Mesendoderm (in vitro differentiated cells): ENCODE data around the gene ADSL.

ENCODE experiments used
- DNase-seq: peaks from one replicate; pipeline ENCODE4 v3.0.0; 2013
- H2AK5ac ChIP-seq: 2 replicates; pipeline ENCODE4 v1.6.1; 2013; ENCODE audit warnings: low read length, inconsistent platforms
- H2BK120ac ChIP-seq: 2 replicates; pipeline ENCODE4 v1.6.1; 2013; ENCODE audit warnings: low read depth, mild to moderate bottlenecking, low read length, moderate library complexity, mixed read lengths
- H2BK15ac ChIP-seq: replicated peaks from 2 replicates; pipeline ENCODE4 v1.6.1; 2013; ENCODE audit warnings: low read depth, mild to moderate bottlenecking, moderate library complexity
- H2BK5ac ChIP-seq: 2 replicates; pipeline ENCODE4 v1.6.1; 2013; ENCODE audit warnings: low read length, inconsistent platforms
- H3K18ac ChIP-seq: 2 replicates; pipeline ENCODE4 v1.6.1; 2013; ENCODE audit warnings: mild to moderate bottlenecking, low read length, mixed read lengths
- H3K23ac ChIP-seq: one replicate; pipeline ENCODE4 v1.6.1; 2013; ENCODE audit warnings: low read length
- H3K27ac ChIP-seq: 2 replicates; pipeline ENCODE4 v1.5.1; 2013; ENCODE audit warnings: low read depth, mild to moderate bottlenecking, inconsistent platforms, low read length, moderate library complexity
- H3K27me3 ChIP-seq: 2 replicates; pipeline ENCODE4 v1.6.1; 2013; ENCODE audit warnings: low read length, control low read depth, mild to moderate bottlenecking, inconsistent platforms; ENCODE audit not compliant: insufficient read depth, poor library complexity
- H3K36me3 ChIP-seq: 2 replicates; pipeline ENCODE4 v1.6.1; 2013; ENCODE audit warnings: low read length, inconsistent platforms; ENCODE audit not compliant: control insufficient read depth, insufficient read depth
- H3K4ac ChIP-seq: one replicate; pipeline ENCODE4 v1.6.1; 2013; ENCODE audit warnings: low read depth, mild to moderate bottlenecking, low read length, moderate library complexity
- H3K4me1 ChIP-seq: 2 replicates; pipeline ENCODE4 v1.6.1; 2013; ENCODE audit warnings: low read depth, low read length, inconsistent platforms; ENCODE audit not compliant: control insufficient read depth
- H3K4me2 ChIP-seq: 2 replicates; pipeline ENCODE4 v1.6.1; 2013; ENCODE audit warnings: low read length
- H3K4me3 ChIP-seq: 2 replicates; pipeline ENCODE4 v1.5.1; 2013; ENCODE audit warnings: mild to moderate bottlenecking, low read length
- H3K56ac ChIP-seq: one replicate; pipeline ENCODE4 v1.6.1; 2013; ENCODE audit warnings: low read length
- H3K79me1 ChIP-seq: 2 replicates; pipeline ENCODE4 v1.6.1; 2013; ENCODE audit warnings: low read length, inconsistent platforms
- H3K79me2 ChIP-seq: 2 replicates; pipeline ENCODE4 v1.6.1; 2013; ENCODE audit warnings: mild to moderate bottlenecking, low read length; ENCODE audit not compliant: control insufficient read depth, insufficient read depth
- H3K9ac ChIP-seq: 2 replicates; pipeline ENCODE4 v1.6.1; 2013; ENCODE audit warnings: low read length, inconsistent platforms
- H4K5ac ChIP-seq: one replicate; pipeline ENCODE4 v1.6.1; 2013; ENCODE audit warnings: low read length
- H4K8ac ChIP-seq: one replicate; pipeline ENCODE4 v1.6.1; 2013; ENCODE audit warnings: low read depth, mild to moderate bottlenecking, control low read depth, low read length, moderate library complexity
- whole genome bisulfite sequencing: extraction: QIAGEN DNeasy Blood & Tissue Kit; methylation state at CpG from one replicate; pipeline ENCODE4 v1.1.7; 2013; ENCODE audit warnings: low lambda C conversion rate, missing lambda C conversion rate; ENCODE audit not compliant: insufficient coverage; ENCODE audit errors: extremely low coverage; 5-methylcytosine and 5-hydroxymethylcytosine counted together

Gene ADSL

GRCh38 chr22:40415531-40416266 lies 69.4 kb downstream of the ADSL start:
- Histone ChIP-seq H3K36me3 (peaks cover 8% of the 10 kb centered on the region), H3K27me3 (no peaks in the 10 kb centered on the region), H2BK120ac (no peak overlapping the region)

GRCh38 chr22:40416267-40416570 lies 69.9 kb downstream of the ADSL start:
- no peak for DNase-seq
- Histone ChIP-seq H3K56ac (no peak overlapping the region), H3K79me2 (no peaks in the 10 kb centered on the region), H3K4me2 (no peak overlapping the region), H2BK15ac (no peak overlapping the region), H3K4me1 (no peaks in the 10 kb centered on the region), H4K5ac (no peak overlapping the region), H2BK5ac (no peak overlapping the region), H3K27ac (no peak overlapping the region), H4K8ac (no peak overlapping the region), H3K4me3 (no peak overlapping the region), H3K4ac (no peak overlapping the region), H3K23ac (no peak overlapping the region), H2BK120ac (no peak overlapping the region), H3K18ac (no peak overlapping the region), H3K36me3 (peaks cover 5% of the 10 kb centered on the region), H2AK5ac (no peak overlapping the region), H3K27me3 (no peaks in the 10 kb centered on the region), H3K9ac (no peak overlapping the region), H3K79me1 (no peaks in the 10 kb centered on the region)
- WGBS, result no CpG with 5 or more reads among the region's 10 CpGs

More at GRCh38 chr22:40415531-40416266, 69.4 kb downstream of the ADSL start:
- Histone ChIP-seq H4K5ac (no peak overlapping the region), H3K4me3 (no peak overlapping the region), H2AK5ac (no peak overlapping the region), H3K56ac (no peak overlapping the region), H3K9ac (no peak overlapping the region), H3K4me2 (no peak overlapping the region), H3K79me1 (no peaks in the 10 kb centered on the region), H4K8ac (no peak overlapping the region), H3K23ac (no peak overlapping the region), H3K18ac (no peak overlapping the region), H2BK5ac (no peak overlapping the region), H2BK15ac (no peak overlapping the region), H3K27ac (no peak overlapping the region), H3K79me2 (no peaks in the 10 kb centered on the region), H3K4me1 (no peaks in the 10 kb centered on the region), H3K4ac (no peak overlapping the region)
- DNase-seq, result no peak
- no CpG with 5 or more reads among the region's 19 CpGs for WGBS

- H3K36me3 ChIP-seq, result peaks cover 2% of the 10 kb centered on the region
Measured at GRCh38 chr22:40416636-40417035, 70.3 kb downstream of the ADSL start.

GRCh38 chr22:40417041-40417440 lies 70.7 kb downstream of the ADSL start:
- H3K56ac ChIP-seq, result no peak overlapping the region
- H3K23ac ChIP-seq, result no peak overlapping the region
- no peaks in the 10 kb centered on the region for H3K27me3 ChIP-seq
- no peak overlapping the region for H2BK120ac ChIP-seq
- no peak overlapping the region for H3K4me2 ChIP-seq
- no peak overlapping the region for H2AK5ac ChIP-seq
- H3K4me3 ChIP-seq, result no peak overlapping the region
- no peak overlapping the region for H3K9ac ChIP-seq
- no peak overlapping the region for H3K27ac ChIP-seq
- no peak overlapping the region for H4K8ac ChIP-seq
- peaks cover 2% of the 10 kb centered on the region for H3K36me3 ChIP-seq
- DNase-seq, result no peak
- no peaks in the 10 kb centered on the region for H3K79me1 ChIP-seq
- WGBS, result no CpG with 5 or more reads among the region's 8 CpGs
- H3K4ac ChIP-seq, result no peak overlapping the region
- no peaks in the 10 kb centered on the region for H3K79me2 ChIP-seq
- H2BK5ac ChIP-seq, result no peak overlapping the region
- H4K5ac ChIP-seq, result no peak overlapping the region
- no peak overlapping the region for H2BK15ac ChIP-seq
- H3K18ac ChIP-seq, result no peak overlapping the region
- H3K4me1 ChIP-seq, result no peaks in the 10 kb centered on the region

More at GRCh38 chr22:40416636-40417035, 70.3 kb downstream of the ADSL start:
- Histone ChIP-seq H4K5ac (no peak overlapping the region), H3K27me3 (no peaks in the 10 kb centered on the region), H3K4ac (no peak overlapping the region), H2BK15ac (no peak overlapping the region), H3K4me3 (no peak overlapping the region), H3K56ac (no peak overlapping the region), H2BK5ac (no peak overlapping the region), H4K8ac (no peak overlapping the region), H3K4me1 (no peaks in the 10 kb centered on the region), H3K79me1 (no peaks in the 10 kb centered on the region), H3K23ac (no peak overlapping the region), H2AK5ac (no peak overlapping the region), H3K79me2 (no peaks in the 10 kb centered on the region), H3K27ac (no peak overlapping the region), H3K18ac (no peak overlapping the region), H3K9ac (no peak overlapping the region), H2BK120ac (no peak overlapping the region), H3K4me2 (no peak overlapping the region)
- no CpG with 5 or more reads among the region's 11 CpGs for WGBS
- DNase-seq, result no peak

GRCh38 chr22:40417881-40418280 lies 71.6 kb downstream of the ADSL start:
- Histone ChIP-seq H4K8ac (no peak overlapping the region), H2BK15ac (no peak overlapping the region), H3K4me1 (no peaks in the 10 kb centered on the region), H3K4ac (no peak overlapping the region), H3K36me3 (peaks cover 2% of the 10 kb centered on the region), H2BK120ac (no peak overlapping the region), H3K56ac (no peak overlapping the region), H3K4me2 (no peak overlapping the region), H2AK5ac (no peak overlapping the region), H3K4me3 (no peak overlapping the region), H3K18ac (no peak overlapping the region), H3K79me2 (no peaks in the 10 kb centered on the region), H3K27me3 (no peaks in the 10 kb centered on the region), H2BK5ac (no peak overlapping the region), H3K9ac (no peak overlapping the region), H3K79me1 (no peaks in the 10 kb centered on the region), H3K23ac (no peak overlapping the region), H4K5ac (no peak overlapping the region), H3K27ac (no peak overlapping the region)
- no CpG with 5 or more reads among the region's 5 CpGs for WGBS
- DNase-seq, result no peak
